Fibroblast of skin of right quadriceps (primary cell): Measurements from ENCODE around the gene VTN.

Experiments used
- DNase-seq: peaks from one replicate; pipeline ENCODE4 v3.0.0-alpha.2; 2013

VTN gene, protein sequence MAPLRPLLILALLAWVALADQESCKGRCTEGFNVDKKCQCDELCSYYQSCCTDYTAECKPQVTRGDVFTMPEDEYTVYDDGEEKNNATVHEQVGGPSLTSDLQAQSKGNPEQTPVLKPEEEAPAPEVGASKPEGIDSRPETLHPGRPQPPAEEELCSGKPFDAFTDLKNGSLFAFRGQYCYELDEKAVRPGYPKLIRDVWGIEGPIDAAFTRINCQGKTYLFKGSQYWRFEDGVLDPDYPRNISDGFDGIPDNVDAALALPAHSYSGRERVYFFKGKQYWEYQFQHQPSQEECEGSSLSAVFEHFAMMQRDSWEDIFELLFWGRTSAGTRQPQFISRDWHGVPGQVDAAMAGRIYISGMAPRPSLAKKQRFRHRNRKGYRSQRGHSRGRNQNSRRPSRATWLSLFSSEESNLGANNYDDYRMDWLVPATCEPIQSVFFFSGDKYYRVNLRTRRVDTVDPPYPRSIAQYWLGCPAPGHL

DNA sequence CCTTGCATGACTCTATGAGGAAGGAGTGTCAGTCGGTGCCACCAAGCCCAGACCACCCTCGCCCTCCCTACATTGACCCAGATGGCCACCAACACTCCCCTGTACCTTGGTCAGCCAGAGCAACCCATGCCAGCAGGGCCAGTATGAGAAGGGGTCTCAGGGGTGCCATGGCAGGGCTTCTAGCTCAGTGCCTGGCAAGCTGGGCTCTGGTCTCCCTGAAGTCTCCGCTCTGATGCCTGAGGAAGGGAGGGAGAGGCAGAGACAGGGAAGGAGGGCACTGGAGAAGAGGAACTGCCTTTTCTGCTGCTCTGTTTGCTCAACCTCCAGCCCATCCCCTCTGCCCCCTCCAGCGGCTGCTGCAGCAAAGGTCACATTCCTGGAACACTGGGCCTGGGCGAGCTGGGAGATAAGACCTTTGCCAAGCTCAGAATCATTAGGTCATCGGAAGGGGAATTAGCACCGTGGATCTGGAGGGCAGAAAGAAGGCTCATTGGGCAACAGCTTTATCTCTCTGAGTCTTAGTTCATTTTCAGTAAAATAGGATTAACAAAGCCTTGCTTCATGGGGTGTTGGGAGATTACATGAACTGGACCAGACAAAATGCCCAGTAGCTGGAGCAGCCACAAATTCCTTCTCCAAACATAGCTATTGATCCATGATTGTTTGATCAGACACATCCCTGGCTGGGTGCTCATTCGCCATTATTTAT, at the start of gene VTN:
VTN (minus strand) TSS at position 273 of the 709 bp plus-strand sequence; CDS start at position 169, 104 bp downstream.
- DNase-seq, result no peak

DNA sequence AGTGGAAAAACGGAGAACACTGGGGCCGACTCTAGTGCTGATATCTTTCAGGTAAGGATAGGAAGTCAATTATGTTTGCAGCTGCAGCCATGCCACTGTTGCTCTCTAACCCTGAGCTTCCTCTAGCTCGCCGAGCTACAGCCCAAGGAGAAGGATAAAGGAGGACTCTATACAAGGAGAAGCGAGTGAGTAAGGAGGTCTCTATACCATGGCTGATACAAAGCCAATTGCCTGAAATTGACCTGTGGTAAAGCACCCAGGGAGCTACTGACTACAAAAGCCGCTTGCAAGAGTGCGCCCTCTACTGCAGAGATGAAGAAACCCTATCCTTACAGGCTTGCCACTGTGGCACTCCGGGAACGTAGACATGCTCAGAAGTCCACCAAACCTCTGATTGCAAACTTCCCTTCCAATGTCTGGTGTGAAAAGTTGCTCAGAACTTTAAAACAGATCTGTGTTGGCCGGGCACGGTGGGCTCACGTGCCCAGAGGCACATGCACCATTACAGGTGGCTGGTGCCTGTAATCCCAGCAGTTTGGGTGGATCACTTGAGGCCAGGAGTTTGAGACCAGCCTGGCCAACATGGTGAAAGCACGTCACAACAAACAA, 46.7 kb upstream of the VTN start:
- peak; percentile 41 for DNase-seq

DNA sequence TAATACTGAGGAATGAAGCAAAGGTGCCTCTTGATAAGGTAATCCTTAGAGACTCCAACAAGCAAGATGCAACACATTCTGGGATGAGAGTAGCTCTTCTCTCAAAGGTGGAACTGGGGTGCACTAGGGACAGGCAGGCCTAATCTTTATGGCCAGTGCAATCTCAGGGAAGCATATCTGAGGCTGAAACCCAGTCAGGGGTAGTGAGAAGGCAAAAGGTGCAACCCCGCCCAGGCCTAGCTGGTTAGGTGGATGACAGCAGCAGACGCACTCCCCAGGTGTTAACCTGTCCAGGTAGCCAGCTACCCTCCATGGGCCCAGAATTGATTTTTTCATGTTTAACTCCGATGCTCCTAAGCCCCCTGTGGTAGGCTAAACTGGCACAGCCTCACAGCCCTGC, 45.8 kb upstream of the VTN start:
- no peak for DNase-seq

DNA sequence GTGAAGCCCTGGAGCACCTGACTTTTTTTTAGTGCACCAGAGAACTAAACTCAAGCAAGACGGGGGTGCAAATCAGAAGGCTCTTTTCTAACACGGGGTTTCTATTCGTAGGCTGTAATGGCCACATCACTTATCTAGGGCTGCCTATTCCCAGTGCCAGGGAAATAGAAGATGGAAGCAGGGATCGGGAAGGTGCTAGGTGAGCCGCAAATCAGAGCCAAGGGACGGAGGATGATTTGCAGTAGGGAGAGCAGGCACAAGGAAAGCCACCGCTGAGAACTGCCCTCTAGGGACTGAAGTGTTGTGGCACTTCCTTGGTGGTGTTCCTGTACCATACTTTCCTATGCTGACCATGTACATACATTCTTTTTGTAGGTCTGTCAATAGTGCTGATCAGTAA, 43.7 kb upstream of the VTN start:
- DNase-seq, result no peak

DNA sequence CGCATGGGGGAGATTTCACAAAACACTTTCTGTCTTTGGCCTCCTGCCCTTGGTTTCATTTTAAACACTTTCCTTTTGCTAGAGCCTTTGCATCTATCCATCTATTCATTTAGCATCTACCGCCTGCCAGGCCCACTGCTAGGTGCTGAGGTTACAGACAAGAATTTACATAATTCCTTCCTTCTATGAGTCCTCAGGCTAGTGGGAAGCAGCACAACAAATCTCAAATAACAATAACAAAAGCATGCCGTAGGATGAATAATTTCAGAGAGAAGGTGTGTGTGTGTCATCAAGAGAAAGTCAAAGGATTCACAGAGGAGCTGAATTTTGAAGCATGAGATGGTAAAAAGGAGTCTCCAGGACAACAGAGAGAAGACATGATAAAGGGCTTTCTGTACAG, 42.0 kb upstream of the VTN start:
- no peak for DNase-seq

DNA sequence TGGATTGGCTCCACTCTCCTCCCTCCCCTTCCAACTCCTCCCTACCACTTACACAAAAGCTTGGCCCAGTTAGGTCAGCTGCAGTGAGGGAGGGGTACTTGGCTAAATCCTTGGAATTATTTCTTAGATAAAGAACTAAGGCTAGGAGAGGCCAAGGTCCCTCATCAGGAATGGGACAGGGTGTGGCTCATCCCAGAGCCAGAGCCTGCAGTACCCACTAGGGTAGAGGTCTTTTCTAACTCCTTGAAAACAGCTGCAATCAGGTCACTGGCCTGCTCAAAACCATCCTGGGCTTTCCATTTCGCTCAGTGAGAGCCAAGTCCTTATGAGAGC, 37.8 kb upstream of the VTN start:
- no peak for DNase-seq

DNA sequence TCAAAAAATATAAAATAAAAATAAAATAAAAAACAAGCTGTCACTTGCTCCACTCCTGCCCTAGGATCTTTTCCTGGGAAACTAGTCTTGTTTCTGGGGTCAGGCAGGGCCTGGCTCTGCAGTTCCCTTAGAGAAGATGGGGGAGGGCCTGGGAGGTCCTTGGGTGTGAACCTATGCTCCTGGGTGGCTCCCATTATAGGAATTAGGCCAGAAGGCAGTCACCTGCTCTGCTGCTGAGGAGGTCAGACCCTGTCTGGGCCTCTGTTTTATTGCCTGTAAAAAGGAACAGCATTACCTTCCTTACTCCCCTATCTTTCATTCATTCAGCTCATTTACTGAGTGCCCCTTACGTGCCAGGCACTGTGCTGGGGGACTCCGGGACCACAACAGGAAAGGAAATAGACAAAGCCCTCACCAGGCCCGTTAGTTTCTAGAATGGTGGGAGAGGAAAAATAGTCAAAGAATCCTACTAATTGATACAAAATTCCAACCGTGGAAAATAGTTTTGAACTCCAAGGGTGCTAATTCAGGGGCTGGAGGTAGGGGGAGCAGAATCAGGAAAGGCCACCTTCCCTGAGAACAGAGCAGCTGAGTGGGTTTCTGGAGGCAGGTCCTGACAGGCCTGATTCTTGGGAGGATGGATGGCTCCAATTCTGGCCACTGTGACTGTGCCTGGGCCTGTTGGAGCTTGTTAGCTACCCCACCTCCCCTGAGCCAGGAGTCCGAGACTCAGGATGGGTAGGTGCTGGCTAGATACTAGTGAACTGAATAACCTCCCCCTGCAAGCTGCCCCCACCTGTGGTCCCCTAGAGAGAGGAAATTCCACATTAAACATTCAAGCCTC, 37.2 kb upstream of the VTN start:
- DNase-seq, result no peak

DNA sequence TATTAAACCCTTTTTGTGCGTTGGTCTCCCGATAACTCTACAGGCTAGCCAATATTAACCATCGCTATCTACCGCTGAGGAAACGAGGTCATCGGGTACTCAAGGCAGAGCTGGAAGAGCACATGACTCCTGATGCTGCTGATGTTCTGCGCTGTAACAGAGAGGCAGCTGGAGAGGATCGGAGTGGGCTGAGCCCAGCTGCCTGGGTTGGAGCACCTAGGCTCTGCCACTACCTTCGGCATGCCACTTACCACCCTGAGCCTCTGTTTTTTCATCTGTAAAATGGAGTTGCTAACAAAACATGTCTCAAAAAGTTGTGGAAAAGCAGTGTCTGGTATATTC, 36.3 kb upstream of the VTN start:
- no peak for DNase-seq

DNA sequence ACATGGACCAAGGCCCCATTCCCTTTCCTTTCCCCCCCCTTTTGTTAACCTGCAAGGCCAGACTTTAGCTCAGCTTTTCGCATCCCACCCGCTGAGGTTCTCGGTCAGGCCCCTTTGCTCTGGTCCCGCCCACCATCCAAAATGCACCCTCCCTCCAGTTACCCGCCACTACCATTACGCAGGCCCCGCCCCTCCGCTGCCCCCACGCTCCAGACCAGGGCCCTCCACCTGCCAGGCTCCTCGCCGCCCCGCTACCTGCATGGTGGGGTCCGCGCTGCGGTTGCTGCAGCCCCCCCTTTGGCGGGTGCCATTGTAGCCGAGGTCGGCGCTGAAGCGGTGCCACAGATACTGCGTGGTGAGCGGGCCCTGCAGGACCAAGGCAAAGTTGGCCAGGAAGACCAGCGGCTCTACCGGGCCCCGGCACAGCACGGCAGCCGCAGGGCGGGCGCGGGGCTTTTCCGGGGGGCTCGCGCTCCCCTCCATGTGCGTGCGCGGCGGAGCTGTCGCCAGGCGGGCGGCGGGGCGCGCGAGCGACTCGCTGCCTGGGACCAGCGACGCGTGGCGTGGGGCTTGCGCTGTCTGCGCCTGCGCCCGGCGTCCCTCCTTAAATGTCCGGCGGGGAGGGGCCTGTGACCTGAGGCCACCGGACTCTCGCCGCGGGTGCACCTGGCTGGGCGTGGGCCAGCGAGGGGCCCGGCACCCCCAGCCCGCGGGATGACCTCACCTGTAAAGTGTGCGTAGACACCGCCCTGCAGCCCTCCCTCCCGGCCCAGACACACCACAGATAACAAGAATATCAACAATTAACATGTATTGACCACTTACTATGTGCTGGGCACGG, 35.7 kb upstream of the VTN start, which contains the start of gene SLC46A1:
SLC46A1 (minus strand) TSS at position 581 of the 841 bp plus-strand sequence; CDS start at position 483, 98 bp downstream.
- DNase-seq, result no peak

DNA sequence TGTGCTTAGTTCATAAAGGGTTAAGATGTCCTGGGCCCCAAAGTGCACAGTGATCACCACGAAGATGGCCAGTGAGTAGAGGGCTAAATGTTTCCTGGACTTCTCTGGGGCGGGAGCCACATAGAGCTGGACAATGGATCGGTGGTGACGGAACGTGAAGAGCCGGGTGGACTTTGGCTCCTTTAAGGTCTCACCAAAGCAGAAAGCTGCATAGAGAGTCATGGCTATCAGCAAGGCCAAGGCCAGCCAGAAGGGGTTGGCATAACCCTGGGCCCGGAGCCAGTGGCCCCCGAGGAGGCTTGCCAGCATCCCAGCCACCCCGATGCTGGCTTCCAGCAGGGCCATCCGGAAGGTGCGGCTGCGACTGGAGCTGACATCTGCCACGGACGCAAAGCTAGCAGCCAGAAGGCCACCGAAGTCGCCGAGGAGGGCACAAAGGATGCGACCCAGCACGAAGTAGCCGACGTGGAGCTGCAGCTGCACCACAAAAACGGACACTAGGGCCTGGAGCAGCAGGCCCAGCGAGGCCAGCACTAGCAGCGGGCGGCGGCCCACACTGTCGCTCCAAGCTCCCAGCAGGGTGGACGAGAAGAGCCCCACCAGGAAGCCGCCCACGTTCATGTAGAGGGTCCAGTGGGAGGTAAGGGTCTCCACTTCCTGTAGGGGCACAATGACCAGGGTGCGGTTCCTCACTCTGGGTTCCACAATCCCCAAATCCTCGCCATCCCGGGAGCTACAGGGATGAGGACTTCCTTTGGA, 34.9 kb upstream of the VTN start:
- DNase-seq, result no peak

DNA sequence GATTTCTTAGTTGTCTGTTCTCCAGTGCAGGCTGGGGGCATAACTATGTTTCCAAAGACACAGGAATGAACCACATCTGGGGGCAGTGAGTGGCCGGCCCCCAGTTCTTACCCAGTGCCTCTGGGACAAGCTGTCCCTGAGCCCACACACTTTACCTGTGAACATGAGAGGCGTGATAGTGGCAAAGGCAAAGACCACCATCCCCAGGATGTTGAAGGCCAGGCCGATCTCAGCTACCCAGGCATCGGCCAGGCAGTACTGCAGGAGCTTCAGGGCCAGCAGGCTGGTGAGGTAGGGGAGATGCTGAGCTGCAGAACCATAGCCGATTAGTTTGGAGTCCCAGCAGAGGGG, 34.3 kb upstream of the VTN start:
- no peak for DNase-seq

DNA sequence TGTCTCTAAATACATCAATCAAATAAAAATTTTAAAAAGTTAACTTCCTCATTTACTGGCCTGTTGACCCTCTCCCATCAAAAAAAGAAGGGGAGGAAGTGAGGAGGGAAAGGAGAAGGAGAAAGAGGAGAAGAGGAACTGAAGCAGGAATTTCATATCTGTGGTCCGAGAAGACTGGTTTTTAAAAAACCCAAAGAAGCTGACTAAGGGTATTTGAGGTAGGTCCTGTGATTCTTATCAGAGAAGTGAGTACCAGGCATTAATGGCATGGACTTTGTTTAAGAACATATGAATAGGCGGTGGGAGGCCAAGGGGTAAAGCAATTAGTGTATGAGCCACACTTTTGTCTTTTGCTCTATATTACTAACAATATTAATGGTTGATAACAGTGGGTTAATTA, 33.9 kb upstream of the VTN start:
- no peak for DNase-seq

DNA sequence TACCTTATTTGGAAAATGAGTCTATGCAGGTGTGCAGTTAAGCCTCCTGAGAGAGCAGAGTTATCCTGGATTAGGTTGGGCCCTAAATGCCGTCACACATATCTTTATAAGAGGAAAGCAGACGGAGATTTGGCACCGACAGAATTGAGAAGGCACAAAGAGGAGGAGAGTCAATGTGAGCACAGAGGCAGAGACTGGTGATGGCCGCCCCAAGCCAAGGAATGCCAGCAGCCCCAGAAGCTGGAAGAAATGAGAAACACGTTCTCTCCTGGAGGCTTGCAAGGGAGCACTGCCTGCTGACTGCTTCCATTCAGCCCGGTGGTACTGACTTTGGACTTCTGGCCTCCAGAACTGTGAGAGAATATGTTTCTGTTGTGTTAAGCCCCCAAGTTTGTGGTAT, 32.7 kb upstream of the VTN start:
- DNase-seq, result no peak

DNA sequence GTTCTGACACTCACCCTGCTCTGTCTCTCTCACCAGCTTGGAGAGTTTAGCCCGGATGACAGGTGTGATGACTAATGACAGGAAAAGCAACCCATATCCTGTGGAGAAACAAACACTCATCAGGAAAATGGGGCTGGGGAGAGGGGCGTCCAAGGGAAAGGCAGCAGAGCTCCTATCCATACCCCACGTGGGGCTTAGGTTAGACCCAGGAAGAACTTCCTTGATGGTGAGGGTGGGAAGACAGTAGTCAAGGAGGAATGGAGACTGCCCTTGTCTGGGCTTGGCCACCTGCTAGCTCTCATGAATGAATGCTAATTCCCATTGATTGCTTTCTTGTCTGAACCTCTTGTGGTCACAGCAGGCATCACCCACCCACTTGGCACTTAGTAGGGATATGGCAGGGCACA, 32.1 kb upstream of the VTN start:
- DNase-seq, result no peak

DNA sequence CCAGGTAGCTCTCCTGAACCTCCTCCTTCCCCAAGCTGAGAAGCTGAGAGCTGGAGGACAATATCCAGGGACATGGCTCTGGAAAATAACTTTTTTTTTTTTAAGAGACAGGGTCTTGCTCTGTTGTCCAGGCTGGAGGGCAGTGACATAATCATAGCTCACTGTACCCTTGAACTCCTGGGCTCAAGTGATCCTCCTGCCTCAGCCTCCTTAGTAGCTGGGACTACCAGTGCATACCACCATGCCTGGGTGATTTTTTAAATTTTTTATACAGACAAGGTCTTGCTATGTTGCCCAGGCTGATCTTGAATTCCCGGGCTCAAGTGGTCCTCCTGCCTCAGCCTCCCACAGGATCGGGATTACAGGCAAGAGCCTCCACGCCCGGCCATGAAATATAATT, 29.7 kb upstream of the VTN start:
- DNase-seq, result no peak

DNA sequence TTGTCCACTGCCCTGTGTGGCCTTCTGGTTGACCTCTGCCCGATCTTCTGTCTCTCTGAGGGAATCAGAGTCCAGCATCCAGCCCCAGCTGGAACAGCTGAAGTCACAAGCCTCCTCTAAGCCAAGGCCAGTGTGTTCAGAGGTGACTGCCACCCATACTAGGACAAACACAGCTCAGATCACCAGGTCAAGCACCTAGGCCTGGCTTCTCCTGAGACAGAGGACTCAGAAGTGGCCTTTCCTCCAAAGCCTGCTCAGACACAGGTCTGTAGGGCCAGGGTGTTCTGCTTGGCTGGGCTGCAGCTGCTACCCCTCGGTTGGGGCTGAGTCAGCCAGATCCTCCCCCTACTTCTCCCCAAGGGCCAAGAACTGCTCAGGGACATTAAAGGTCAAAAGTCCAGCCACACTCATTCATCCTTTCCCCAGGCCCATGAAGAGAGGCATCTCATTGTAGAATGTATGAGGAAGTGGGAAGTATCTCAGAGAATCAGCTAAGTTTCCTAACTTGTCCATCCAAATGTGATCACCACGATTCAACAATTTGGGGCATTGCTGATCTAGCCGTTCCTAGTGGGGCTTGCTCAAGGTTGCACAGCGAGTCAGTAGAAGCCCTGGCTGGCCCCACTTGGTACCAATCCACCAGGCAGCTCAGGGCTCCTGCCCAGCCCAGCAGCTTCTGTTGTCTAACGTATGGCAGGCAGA, 28.3 kb upstream of the VTN start:
- no peak for DNase-seq

DNA sequence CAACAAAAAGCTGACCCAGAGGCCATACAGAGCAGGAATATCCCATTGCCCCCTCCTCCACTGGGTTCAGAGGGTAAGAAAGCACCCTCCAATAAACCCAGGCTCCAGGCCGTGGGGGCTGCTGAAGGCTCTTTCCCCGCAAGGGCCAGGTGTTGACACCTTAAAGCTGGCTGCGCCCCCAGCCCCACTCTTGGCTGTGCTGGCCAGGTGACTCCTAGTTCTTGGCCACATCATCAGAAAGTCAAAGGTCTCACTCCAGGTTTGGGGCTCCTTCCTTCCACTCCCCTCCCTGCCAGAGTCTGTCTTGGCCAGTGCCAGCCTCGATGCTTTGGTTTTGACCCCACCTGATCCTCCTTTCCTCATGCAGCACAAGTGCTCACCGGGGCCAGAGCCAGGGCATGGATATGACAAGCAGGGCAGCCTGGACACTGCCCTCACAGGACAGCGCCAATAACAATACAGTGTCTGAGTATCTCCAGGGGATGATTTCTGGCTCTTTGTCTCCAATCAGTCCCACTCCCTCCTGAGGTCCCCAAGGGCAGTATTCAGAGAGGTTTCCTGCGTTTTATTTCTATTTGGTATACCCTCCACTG, 27.7 kb upstream of the VTN start:
- DNase-seq, result no peak

DNA sequence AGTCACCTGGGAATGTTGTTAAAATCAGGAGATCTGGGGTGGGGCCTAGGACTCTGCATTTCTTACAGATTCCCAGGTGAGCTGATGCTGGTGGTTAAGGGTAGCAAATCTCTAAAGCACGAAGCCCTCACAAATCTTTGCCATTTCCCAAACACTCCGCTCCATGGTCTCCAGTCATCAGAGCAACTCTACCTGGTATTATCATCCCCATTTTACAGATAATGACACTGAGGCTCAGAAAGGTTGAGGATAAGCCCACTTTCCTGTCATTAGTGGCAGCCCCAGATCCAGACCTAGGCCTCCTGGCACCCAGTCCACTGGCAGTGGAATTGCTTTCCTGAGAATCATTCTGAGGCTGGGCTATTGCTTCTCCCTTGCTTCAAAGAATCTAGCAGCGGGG, 27.2 kb upstream of the VTN start:
- no peak for DNase-seq

DNA sequence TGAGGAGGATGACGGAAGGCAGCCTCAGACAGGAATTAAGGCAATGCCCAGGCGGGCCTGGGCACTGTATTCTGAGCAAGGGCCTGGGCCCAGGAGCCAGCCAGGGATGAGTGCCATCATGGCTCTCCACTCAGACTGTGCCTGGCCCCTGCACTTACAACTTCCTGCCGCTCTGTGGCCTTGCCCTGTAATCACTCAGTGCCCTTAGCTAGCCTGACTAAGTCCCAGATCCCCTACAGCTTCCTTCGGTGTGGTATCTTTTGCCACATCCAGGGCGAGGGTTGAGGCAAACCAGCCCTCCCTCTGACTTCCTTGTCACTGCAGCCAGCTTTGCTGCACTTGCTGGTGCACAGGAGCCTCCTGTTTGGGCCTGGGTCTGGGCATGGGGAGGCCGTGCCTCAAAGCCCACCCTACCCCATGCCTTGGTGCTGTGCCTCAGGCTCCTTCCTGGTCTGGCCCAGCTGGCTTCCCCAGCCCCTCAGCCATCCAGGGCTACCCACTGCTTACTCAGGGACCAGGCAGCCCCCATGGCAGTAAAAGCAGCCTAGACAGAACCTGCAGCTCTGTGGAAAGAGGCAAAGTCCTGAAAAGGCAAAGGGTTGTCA, 26.6 kb upstream of the VTN start:
- no peak for DNase-seq

DNA sequence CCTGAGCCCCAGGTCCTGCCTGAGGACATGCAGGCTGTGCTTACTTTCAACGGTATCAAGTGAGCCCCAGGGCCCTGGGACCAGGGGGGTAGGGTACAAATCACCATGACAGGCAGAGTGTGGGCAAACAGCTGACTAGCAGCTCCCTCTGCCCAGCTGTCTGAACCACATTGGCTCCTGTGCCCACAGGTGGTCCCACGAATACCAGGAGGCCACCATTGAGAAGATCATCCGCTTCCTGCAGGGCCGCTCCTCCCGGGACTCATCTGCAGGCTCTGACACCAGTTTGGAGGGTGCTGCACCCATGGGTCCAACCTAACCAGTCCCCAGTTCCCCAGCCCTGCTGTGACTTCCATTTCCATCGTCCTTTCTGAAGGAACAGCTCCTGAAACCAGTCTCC, 25.9 kb upstream of the VTN start:
- no peak for DNase-seq
